AG09319 (cell line): ENCODE measurements around the gene IKZF1.

Experiments used
- DNase-seq: peaks from one replicate; pipeline ENCODE4 v3.0.0-alpha.2; 2010; ENCODE audit warnings: low read depth; ENCODE audit errors: extremely low read depth
- TF ChIP-seq, protein P1 (sequence below): IDR thresholded peaks from 2 replicates; pipeline ENCODE4 v1.5.1; 2011; ENCODE audit warnings: low read depth, mild to moderate bottlenecking, inconsistent platforms, low read length, moderate library complexity

Gene IKZF1

DNA sequence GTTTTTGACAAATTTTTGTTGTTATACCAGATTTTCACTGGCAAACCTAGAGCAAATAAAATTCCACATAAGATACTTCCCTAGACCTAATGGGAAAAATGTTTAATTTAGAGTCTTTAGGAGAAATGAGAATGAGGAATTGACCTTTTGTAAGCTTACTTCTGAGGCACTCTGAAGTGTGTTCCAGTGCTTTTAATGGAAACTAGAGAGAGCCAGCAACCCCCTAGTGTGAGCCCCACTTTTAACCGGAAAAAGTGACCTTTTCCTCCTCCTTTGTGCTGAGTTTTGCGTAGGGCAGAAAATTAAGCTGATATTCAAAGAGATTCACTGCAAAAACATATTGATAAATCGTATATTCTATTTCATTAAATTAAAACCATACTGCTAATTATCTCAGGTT, 5.2 kb downstream of the IKZF1 start:
- no peak for DNase-seq
- TF ChIP-seq, protein P1, sequence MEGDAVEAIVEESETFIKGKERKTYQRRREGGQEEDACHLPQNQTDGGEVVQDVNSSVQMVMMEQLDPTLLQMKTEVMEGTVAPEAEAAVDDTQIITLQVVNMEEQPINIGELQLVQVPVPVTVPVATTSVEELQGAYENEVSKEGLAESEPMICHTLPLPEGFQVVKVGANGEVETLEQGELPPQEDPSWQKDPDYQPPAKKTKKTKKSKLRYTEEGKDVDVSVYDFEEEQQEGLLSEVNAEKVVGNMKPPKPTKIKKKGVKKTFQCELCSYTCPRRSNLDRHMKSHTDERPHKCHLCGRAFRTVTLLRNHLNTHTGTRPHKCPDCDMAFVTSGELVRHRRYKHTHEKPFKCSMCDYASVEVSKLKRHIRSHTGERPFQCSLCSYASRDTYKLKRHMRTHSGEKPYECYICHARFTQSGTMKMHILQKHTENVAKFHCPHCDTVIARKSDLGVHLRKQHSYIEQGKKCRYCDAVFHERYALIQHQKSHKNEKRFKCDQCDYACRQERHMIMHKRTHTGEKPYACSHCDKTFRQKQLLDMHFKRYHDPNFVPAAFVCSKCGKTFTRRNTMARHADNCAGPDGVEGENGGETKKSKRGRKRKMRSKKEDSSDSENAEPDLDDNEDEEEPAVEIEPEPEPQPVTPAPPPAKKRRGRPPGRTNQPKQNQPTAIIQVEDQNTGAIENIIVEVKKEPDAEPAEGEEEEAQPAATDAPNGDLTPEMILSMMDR = no peak

DNA sequence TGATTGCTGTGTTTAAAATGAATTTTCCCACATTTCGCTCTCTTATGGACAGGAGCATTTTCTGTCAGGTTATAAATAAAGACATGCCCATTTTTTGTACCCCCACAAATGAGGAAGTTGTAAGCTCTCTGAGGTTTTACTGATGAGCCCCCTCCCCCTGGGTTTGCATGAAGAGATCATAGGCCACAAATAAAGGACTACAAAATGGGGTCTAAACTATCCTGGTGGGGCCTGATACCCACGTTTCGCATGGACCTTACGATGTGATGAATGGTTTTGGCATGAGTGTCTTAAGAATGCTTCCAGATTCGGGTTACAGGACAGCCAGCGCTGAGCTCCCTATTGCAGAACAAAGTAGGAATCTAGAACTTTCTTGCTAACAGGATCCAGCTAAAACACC, 5.8 kb downstream of the IKZF1 start:
- no peak for DNase-seq

DNA sequence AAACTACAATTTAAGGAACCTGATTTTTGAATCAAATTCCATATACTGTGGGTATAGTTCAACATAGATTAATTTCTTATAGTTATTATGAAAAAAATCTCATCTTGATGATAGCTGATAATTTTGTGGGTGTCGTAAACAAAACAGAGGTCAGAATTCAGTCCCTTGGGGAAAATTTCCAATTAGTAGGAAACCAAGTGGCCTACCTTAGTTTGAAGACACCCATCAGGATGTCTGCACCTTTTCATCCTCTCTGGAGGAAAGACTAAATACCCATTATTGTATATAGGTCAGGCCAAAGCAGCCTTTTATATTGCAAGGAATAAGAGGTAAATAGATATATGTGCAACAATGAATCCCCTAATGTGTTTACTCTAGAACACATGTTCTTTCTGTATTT, 6.4 kb downstream of the IKZF1 start:
- DNase-seq = no peak
- TF ChIP-seq, protein P1 = no peak

More for the DNA sequence above, 5.8 kb downstream of the IKZF1 start:
- TF ChIP-seq, protein P1 = no peak

DNA sequence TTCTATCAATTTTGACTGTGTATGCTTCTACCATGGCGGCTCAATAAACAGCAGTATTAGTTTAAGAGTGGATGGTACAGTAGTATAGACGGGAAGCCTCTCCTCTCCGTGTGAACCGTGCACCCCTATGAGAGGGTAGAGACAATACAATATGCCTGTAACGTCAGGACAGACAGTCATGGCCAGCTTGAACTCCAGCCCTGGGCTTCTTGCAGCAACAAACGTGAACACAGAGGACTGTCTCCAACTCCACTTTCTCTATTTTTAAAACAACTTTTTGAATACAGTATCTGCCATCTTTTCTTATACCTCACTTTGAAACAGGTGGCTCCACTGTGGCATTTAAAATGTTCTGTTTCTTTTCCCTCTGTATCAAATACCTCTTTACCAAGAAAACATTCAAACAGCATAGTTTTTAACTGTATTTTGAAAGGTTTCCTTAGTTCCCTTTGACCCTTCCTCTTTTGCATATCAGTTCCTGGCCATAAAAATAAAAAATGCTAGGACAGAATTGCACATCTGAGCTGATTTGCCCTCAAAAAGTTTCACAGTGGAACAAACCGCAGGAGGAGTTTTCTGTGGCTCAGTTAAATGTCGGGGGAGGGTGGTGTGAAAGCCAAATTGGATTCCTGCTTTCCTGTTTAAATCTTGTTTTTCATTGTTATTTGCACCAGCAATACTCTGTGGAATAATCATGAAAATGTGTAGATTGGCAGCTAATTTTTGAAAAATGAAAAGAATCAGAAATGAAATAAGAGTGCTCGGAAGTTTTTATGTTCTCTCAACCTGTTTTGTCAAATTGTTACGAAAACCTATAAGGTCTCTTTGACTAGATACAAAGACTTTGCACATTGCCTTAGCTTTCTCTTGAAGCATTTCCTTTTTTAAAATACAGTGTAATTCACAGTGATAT, 8.0 kb downstream of the IKZF1 start:
- no peak for DNase-seq
- TF ChIP-seq, protein P1 = no peak

DNA sequence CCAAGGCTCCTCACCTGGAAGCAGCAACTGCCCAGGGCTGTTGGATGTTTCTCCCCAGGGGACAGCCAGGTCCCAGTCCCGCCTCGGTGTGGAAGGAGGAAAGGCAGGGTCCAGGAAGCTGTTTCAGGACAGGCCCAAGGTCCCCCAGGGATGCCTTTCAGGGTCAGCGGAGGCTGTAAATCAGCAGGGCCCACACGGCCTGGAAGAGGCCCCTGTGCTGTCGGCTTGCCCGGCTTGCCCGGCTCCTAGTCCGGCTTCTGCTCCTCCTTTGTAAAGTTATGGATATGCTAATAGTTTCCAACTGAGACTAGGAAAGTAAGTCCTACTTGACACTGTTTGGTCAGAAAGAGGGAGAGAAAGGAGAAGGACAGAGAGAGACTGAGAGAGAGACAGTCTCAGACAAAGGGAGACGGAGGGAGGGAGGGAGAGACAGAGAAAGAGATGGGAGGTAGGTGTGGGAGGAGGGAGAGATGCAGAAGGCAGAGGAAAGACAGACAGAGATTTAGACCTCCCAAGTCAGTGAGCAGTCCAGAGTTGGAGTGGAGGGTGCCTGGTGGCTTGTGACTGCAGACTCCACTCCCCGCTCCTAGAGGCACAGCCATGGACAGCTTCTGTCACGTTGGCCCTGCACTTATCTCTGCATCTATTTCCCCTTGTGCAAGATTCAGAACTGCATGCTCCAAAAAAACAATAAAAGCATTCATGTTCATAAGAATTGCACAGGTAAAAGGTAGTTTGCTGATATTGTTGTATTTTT, 10.5 kb downstream of the IKZF1 start:
- no peak for DNase-seq
- TF ChIP-seq, protein P1 = no peak

DNA sequence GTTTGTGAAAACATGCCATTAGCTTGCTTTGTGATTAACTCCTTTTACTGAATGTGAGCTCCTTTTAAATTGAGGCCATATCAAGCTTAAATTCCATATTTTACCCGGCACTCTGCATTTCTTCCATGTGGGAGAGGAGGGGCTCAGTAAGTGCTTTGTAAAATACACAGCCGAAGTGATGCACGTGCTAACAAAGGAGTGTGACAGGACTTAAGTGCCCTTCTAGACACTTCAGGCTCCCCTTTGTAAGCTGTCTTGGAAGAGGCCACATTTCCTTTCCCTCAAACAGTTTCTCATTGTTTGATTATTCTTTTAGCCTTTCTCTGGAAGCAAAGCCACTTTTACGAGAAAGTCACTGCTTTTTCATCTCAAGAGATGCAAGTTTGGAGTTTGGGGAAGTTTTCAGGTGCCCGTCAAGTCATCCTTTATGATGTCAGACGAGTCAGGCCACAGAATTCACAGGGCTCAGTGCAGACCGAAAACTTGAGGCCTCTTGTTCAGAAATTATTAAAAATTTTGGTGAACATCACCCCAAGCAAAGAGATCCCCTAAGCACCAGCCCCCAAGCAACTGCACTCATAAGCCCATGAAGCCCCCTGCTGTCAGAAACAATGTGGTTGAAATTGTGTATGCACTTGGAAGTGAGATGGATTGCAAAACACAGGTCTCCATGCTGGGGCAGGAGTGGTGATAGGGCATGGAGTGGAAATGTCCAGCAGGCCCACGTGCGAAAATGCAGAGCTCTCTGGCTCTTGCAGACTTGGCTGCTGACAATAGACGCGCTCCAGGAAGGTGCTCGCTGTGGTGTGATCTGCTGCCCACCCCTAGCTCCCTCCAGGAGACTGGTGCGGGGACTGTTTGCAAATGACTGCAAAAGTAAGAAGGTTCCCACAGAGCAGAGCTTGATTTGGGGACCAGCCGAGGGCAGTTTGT, 11.5 kb downstream of the IKZF1 start:
- TF ChIP-seq, protein P1 = no peak
- no peak for DNase-seq
